HepG2 (cell line): ENCODE data around the gene CLIP2. TPM values are rescaled to one million over a fixed set of nuclear protein-coding genes. Genes with fewer than 3 reads are reported as not detected.

ENCODE experiments used
- AGO1 ChIP-seq: fragments of 200-400 bp; formaldehyde crosslinking; IDR thresholded peaks from 2 replicates; pipeline ENCODE4 v1.6.1; 2017; ENCODE audit warnings: mild to moderate bottlenecking, low read depth, low read length, moderate library complexity; ENCODE audit not compliant: poor library complexity, severe bottlenecking
- AGO2 ChIP-seq: fragments of 200-400 bp; formaldehyde crosslinking; optimal IDR thresholded peaks from 2 replicates; pipeline ENCODE3; 2017; ENCODE audit warnings: mild to moderate bottlenecking, low read depth, low read length, moderate library complexity
- CHD4 ChIP-seq: fragments of 200-600 bp; sonication (generic); IDR thresholded peaks from 2 replicates; pipeline ENCODE4 v1.7.0; 2017; ENCODE audit warnings: mild to moderate bottlenecking, low read length, borderline replicate concordance
- HCFC1 ChIP-seq: fragments of 150-350 bp; IDR thresholded peaks from 2 replicates; pipeline ENCODE4 v1.6.1; 2014; ENCODE audit warnings: low read depth, low read length
- HDAC6 ChIP-seq: fragments of 200-600 bp; sonication (generic); IDR thresholded peaks from 2 replicates; pipeline ENCODE4 v1.7.0; 2017; ENCODE audit warnings: mild to moderate bottlenecking, antibody characterized with exemption, low read length, low read depth
- HMG20B ChIP-seq: conservative IDR thresholded peaks from 2 replicates; pipeline ENCODE4 v1.6.1; 2016; ENCODE audit warnings: missing genetic modification reagents, missing compliant biosample characterization
- HMGXB4 ChIP-seq, 2 experiments: sonication (generic) in 1 of 2; formaldehyde crosslinking in 1 of 2; IDR thresholded peaks; 2 replicates each; pipeline versions ENCODE4 v1.4.0 to v1.6.1; 2018 to 2020; ENCODE audit warnings: missing genetic modification reagents in 2 of 2, borderline replicate concordance in 1 of 2, low read depth in 1 of 2, mild to moderate bottlenecking in 1 of 2, missing biosample characterization in 1 of 2
- HNRNPK ChIP-seq: fragments of 200-400 bp; formaldehyde crosslinking; IDR thresholded peaks from 2 replicates; pipeline ENCODE4 v1.6.1; 2018; ENCODE audit warnings: low read length, low read depth, moderate library complexity, mild to moderate bottlenecking; ENCODE audit not compliant: poor library complexity, severe bottlenecking
- MEF2D ChIP-seq: sonication (generic); formaldehyde crosslinking; IDR thresholded peaks from 2 replicates; pipeline ENCODE4 v1.5.1; 2020; ENCODE audit warnings: mild to moderate bottlenecking, missing genetic modification reagents
- MTF1 ChIP-seq: sonication (generic); formaldehyde crosslinking; IDR thresholded peaks from 2 replicates; pipeline ENCODE4 v1.5.0; 2020; ENCODE audit warnings: missing genetic modification reagents
- MYC ChIP-seq: sonication (generic); formaldehyde crosslinking; IDR thresholded peaks from 2 replicates; pipeline ENCODE4 v1.9.0; 2021; ENCODE audit warnings: missing genetic modification reagents, borderline replicate concordance
- NCOA1 ChIP-seq: sonication (generic); formaldehyde crosslinking; IDR thresholded peaks from 2 replicates; pipeline ENCODE4 v1.9.0; 2021; ENCODE audit warnings: missing genetic modification reagents
- NFRKB ChIP-seq: fragments of 450-650 bp; IDR thresholded peaks from 2 replicates; pipeline ENCODE4 v1.6.1; 2017
- PTBP1 ChIP-seq: fragments of 200-400 bp; formaldehyde crosslinking; IDR thresholded peaks from 2 replicates; pipeline ENCODE4 v1.6.1; 2018; ENCODE audit warnings: low read length, low read depth; ENCODE audit not compliant: poor library complexity, severe bottlenecking
- RARA ChIP-seq: IDR thresholded peaks from 2 replicates; pipeline ENCODE4 v1.6.1; 2016; ENCODE audit warnings: missing genetic modification reagents, missing compliant biosample characterization
- SAP130 ChIP-seq: IDR thresholded peaks from 2 replicates; pipeline ENCODE4 v1.6.1; 2016; ENCODE audit warnings: low read depth
- SIX1 ChIP-seq: sonication (generic); formaldehyde crosslinking; IDR thresholded peaks from 2 replicates; pipeline ENCODE4 v1.4.0; 2020; ENCODE audit warnings: missing genetic modification reagents, borderline replicate concordance
- SMAD3 ChIP-seq: sonication (generic); formaldehyde crosslinking; IDR thresholded peaks from 2 replicates; pipeline ENCODE4 v1.4.0; 2020; ENCODE audit warnings: missing genetic modification reagents
- STAT5B ChIP-seq: sonication (generic); formaldehyde crosslinking; IDR thresholded peaks from 2 replicates; pipeline ENCODE4 v1.4.0; 2020; ENCODE audit warnings: missing genetic modification reagents
- THYN1 ChIP-seq: sonication (generic); formaldehyde crosslinking; IDR thresholded peaks from 2 replicates; pipeline ENCODE4 v1.8.1; 2023; ENCODE audit warnings: low read depth, mild to moderate bottlenecking, moderate library complexity, missing genetic modification reagents, borderline replicate concordance
- ZBTB37 ChIP-seq: sonication (generic); formaldehyde crosslinking; IDR thresholded peaks from 2 replicates; pipeline ENCODE4 v1.4.0; 2020; ENCODE audit warnings: mild to moderate bottlenecking, missing genetic modification reagents
- ZC3H4 ChIP-seq: sonication (generic); formaldehyde crosslinking; IDR thresholded peaks from 2 replicates; pipeline ENCODE4 v1.4.0; 2020; ENCODE audit warnings: missing genetic modification reagents, borderline replicate concordance
- ZNF17 ChIP-seq: sonication (generic); formaldehyde crosslinking; IDR thresholded peaks from 2 replicates; pipeline ENCODE4 v1.5.0; 2020; ENCODE audit warnings: mild to moderate bottlenecking, missing genetic modification reagents
- ZNF263 ChIP-seq: sonication (generic); formaldehyde crosslinking; IDR thresholded peaks from 2 replicates; pipeline ENCODE4 v1.4.0; 2020; ENCODE audit warnings: missing genetic modification reagents
- ZNF431 ChIP-seq: sonication (generic); formaldehyde crosslinking; IDR thresholded peaks from 2 replicates; pipeline ENCODE4 v1.9.0; 2022; ENCODE audit warnings: missing genetic modification reagents, low read depth, mild to moderate bottlenecking, borderline replicate concordance
- ZNF607 ChIP-seq: sonication (generic); formaldehyde crosslinking; IDR thresholded peaks from 2 replicates; pipeline ENCODE4 v1.5.1; 2020; ENCODE audit warnings: missing genetic modification reagents, mild to moderate bottlenecking, borderline replicate concordance
- ZNF629 ChIP-seq: sonication (generic); formaldehyde crosslinking; conservative IDR thresholded peaks from 2 replicates; pipeline ENCODE4 v1.5.0; 2020; ENCODE audit warnings: missing genetic modification reagents
- ZNF768 ChIP-seq: sonication (generic); formaldehyde crosslinking; IDR thresholded peaks from 2 replicates; pipeline ENCODE4 v1.4.0; 2020; ENCODE audit warnings: missing genetic modification reagents
- polyA plus RNA-seq, 8 experiments: library from polyadenylated mRNA; depleted of rRNA in 3 of 8; stranded (reverse) in 7 of 8; unstranded in 1 of 8; fragments of >200 nt; fragmentation: Illumina TruSeq in 4 of 8; extraction: Trizol in 4 of 8; gene quantifications; 2 replicates each; pipeline versions ENCODE4 v1.2.1 to v1.2.3, GENCODE V29; 2011 to 2016; ENCODE audit warnings: low read depth in 4 of 8, missing spikeins in 1 of 8, mixed read lengths in 1 of 8; ENCODE audit not compliant: insufficient read depth in 1 of 8
- total RNA-seq, 5 experiments: library from RNA; depleted of rRNA; stranded (reverse); fragments of >200 nt; fragmentation: Illumina TruSeq; extraction: Trizol; gene quantifications; 2 replicates each; pipeline ENCODE4 v1.2.3, GENCODE V29; 2016; ENCODE audit warnings: low read depth in 1 of 5
- TF ChIP-seq, protein P1 (sequence below): IDR thresholded peaks from 2 replicates; pipeline ENCODE4 v1.6.1; 2018; ENCODE audit warnings: missing genetic modification reagents

CLIP2 gene
- total and polyA plus RNA-seq, 2 of the 13 experiments (the other 11 are each of a cell fraction or from before 2014, with no cell fraction given) = 6.5 to 17.4 TPM

GRCh38 chr7:74269757-74270277 is 19.4 kb upstream of the CLIP2 start (continued):
- TF ChIP-seq ZNF17 (CRISPR knock-in tag) (no peak), MTF1 (CRISPR knock-in tag) (no peak), HMG20B (no peak), ZNF629 (CRISPR knock-in tag) (no peak), SAP130 (CRISPR knock-in tag) (peak; percentile 54), PTBP1 (no peak), NCOA1 (CRISPR knock-in tag) (no peak), SMAD3 (CRISPR knock-in tag) (no peak), MEF2D (CRISPR knock-in tag) (no peak), CHD4 (no peak), AGO1 (no peak), HCFC1 (no peak), MYC (CRISPR knock-in tag) (no peak), HDAC6 (no peak), HMGXB4 (CRISPR knock-in tag; IDR thresholded peaks at IDR 0.05; ENCODE audit: borderline replicate concordance in 1 of 2, low read depth in 1 of 2) (no peak), ZC3H4 (no peak), ZNF607 (CRISPR knock-in tag) (no peak), NFRKB (no peak), SIX1 (CRISPR knock-in tag) (no peak), RARA (CRISPR knock-in tag) (no peak), THYN1 (no peak), ZNF431 (CRISPR knock-in tag) (no peak), STAT5B (CRISPR knock-in tag) (no peak), ZBTB37 (CRISPR knock-in tag) (no peak), HNRNPK (peak; percentile 96), ZNF768 (CRISPR knock-in tag) (no peak), ZNF263 (CRISPR knock-in tag) (no peak), AGO2 (no peak)
- TF ChIP-seq, protein P1, sequence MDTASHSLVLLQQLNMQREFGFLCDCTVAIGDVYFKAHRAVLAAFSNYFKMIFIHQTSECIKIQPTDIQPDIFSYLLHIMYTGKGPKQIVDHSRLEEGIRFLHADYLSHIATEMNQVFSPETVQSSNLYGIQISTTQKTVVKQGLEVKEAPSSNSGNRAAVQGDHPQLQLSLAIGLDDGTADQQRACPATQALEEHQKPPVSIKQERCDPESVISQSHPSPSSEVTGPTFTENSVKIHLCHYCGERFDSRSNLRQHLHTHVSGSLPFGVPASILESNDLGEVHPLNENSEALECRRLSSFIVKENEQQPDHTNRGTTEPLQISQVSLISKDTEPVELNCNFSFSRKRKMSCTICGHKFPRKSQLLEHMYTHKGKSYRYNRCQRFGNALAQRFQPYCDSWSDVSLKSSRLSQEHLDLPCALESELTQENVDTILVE (CRISPR knock-in tag) = 0 out of 2 replicates have a peak, but pooled peaks have one; percentile 16
